ENCODE results near the gene ULK4.

ULK4 gene

DNA sequence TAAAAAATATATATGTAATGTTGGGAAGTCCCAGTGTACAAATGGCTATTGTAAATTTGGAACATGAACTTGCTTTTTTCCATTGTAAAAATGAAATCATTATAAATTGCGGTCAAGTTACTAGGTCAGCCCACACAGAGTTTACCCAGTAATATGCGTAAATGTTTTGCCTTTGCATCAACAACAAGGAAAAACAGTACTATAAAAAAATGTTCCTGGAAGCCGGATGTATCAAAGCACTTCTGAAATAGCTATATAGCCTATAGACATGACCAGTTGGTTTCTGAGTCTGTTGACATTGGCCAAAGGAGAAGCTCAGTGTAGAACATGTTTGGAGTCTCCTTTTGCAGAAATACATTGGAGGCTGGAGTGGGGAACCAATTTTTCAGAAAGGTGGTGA is 739.4 kb downstream of the ULK4 start:
- DNase-seq (ENCODE audit: low read depth in 2 of 2) = no peak

DNA sequence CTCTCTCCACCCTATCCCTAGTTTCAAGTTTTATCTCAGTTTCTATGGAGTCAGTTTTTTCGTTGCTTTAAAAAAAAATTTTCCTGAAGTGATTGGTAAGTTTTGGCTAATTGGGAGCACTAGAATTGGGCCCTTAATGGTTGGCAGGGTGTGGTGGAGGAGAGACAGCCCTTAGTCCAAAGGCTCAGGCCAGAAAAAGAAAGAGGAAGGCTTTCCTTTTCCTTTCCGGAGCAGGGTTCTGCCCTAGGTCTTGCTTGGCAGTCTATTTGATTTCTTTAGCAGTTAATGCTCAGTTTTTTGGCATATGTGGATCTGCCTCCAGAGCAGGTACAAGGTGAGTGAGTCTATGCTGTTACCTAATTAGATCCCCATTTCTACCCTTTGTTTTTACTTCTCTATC is 739.9 kb downstream of the ULK4 start:
- DNase-seq (ENCODE audit: low read depth in 2 of 2) = no peak

DNA sequence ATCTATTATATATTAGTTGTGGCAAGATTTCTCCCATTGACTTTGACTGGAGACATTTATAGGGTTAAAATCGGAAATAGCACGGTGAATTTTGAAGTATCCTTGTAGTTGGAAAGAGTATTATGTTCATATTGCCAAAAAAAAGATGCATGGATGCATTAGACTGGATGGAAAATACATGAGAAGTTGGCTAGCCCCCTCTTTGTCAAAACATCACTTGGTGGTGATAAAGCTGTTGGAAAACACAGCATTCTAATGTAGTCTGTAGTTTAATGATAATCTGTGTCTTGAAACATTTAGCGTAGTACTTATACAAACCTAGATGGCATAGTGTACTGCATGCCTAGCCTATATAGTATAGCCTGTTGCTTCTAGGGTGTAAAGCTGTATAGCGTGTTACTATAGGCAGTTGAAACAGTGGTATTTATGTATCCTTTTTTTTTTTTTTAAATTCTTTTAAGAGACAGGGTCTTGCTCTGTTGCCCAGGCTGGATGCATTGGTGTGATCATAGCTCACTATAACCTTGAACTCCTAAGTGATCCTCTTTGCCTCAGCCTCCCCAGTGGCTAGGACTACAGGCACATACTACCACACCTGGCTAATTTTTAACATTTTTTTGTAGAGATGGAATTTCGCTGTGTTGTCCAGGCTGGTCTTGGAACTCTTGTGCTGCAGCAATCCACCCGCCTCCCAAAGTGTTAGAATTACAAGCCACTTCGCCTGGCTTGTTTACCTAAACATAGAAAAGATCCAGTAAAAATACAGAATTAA is 740.8 kb downstream of the ULK4 start:
- no peak for DNase-seq (ENCODE audit: low read depth in 2 of 2)

DNA sequence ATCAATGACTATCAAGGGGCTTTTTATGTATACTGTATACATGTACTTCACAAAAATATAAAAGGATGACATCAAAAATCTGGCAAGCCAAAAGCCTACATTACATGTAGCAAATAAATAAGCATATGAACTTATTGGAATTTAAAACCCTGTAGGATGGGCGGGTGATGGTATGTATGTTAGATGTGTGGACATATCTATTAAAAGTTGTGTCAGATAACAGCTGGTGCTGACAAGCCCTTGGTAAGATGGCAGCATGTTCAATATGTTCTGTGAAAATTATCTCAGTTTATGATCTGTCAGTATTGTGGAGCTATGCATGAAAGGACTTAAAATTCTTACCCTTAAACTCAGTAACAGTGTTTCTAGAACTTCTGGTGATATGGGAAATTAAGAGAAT is 742.5 kb downstream of the ULK4 start:
- DNase-seq (ENCODE audit: low read depth in 2 of 2) = no peak

- no peak for DNase-seq (ENCODE audit: low read depth in 2 of 2)
Measured at GRCh38 chr3:41216993-41217392, 744.9 kb downstream of the ULK4 start.

DNA sequence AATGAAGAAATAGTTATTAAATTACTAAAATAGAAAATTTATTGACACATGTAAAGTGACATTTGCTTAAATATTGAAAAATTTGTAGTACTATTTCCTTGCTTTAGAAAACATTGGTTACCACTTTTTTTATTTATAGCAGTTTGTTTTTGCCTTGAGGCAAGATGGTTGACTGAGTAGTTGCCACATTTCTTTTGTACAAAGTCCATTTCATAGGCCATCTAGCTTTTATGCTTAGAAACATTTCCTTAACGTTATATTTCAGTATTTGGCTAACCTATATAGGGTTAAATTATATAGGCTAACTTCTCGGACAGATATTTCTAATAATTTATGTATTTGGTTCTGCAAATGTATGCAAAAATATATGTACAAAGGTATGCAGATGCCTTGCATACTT is 745.5 kb downstream of the ULK4 start:
- DNase-seq (ENCODE audit: low read depth in 2 of 2) = no peak

DNA sequence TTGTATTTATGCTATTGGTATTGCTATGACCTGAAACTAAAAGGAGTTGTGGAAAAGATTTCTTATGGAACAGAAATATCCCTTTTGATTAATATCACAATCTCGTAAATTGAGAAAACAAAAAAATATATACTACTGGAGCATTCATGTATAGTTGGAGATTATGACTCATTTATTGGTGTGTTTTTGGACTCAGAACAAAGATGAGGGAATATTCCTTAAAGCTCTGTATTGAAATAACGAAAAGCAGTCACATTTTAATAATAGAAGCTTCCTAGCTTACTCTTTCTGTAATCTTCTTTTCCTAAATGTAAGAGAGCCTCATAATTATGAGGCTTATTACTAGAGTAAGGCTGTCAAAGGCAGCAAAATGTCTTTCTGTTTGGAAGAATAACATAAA is 748.3 kb downstream of the ULK4 start:
- DNase-seq (ENCODE audit: low read depth in 2 of 2) = no peak

DNA sequence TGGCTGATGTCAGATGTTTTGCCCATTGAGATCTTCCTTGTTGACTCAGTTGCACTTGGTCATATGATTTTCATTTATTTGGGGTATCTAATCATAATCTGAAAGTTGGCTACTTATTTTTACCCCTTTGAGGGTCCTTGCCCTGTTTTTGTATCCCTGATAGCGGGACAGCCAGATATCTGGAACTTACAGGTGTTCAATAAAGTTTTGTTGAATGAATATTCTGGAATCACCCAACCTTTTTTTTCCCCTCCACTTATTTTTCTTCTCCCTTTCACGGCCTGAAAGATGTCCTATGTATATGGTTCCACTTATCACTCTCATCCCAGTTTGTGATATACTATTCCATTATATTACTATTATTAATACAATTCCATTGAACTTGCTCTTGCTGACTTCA is 749.8 kb downstream of the ULK4 start:
- DNase-seq (ENCODE audit: low read depth in 2 of 2) = no peak

- no peak for DNase-seq (ENCODE audit: low read depth in 2 of 2)
Measured at GRCh38 chr3:41210966-41211365, 750.9 kb downstream of the ULK4 start.

DNA sequence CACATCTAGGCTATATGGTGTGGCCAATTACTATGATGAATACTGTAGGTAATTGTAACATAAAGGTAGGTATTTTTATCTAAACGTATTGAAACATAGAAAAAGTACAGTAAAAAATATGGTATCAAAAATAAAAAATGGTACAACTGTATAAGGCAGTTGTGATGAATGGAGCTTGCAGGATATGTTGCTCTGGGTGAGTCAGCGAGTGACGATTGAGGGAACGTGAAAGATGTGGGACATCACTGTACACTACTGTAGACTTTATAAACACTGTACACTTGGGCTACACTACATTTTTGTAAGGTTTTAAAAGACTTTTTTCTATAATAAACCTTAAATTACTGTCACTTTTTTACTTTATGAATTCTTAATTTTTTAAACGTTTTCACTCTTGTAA is 752.3 kb downstream of the ULK4 start:
- no peak for DNase-seq (ENCODE audit: low read depth in 2 of 2)

- no peak for DNase-seq (ENCODE audit: low read depth in 2 of 2)
Measured at GRCh38 chr3:41208507-41209220, 753.2 kb downstream of the ULK4 start.

GRCh38 chr3:41207355-41207754 is 754.5 kb downstream of the ULK4 start:
- DNase-seq (ENCODE audit: low read depth in 2 of 2) = no peak

GRCh38 chr3:41205591-41205990 is 756.3 kb downstream of the ULK4 start:
- no peak for DNase-seq (ENCODE audit: low read depth in 2 of 2)

GRCh38 chr3:41204369-41204768 is 757.5 kb downstream of the ULK4 start:
- DNase-seq (ENCODE audit: low read depth in 2 of 2) = no peak

DNA sequence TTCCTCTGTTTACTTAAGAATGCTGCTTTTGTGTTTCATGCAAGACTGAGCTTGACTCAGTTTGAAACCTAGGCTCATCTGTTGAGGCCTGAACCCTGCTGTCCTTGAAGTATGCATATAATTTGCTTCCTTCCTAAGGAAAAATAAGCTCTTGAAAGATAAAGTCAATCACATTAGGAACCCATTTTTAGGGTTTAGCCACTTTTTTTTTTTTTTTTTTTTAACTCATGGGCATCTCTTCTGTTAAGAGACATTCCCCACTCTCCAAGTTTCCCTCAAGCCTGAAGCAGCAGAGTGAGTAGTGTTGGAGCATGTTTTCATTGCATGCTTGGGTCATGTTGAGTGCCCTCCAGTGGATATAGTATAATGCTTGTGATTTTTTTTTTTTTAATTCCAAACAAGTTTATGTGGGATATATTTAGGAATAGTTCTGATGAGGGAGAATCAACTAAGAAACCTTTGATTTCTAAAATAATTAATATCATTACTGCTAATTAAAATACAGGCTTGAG is 759.0 kb downstream of the ULK4 start:
- DNase-seq (ENCODE audit: low read depth in 2 of 2) = no peak

DNA sequence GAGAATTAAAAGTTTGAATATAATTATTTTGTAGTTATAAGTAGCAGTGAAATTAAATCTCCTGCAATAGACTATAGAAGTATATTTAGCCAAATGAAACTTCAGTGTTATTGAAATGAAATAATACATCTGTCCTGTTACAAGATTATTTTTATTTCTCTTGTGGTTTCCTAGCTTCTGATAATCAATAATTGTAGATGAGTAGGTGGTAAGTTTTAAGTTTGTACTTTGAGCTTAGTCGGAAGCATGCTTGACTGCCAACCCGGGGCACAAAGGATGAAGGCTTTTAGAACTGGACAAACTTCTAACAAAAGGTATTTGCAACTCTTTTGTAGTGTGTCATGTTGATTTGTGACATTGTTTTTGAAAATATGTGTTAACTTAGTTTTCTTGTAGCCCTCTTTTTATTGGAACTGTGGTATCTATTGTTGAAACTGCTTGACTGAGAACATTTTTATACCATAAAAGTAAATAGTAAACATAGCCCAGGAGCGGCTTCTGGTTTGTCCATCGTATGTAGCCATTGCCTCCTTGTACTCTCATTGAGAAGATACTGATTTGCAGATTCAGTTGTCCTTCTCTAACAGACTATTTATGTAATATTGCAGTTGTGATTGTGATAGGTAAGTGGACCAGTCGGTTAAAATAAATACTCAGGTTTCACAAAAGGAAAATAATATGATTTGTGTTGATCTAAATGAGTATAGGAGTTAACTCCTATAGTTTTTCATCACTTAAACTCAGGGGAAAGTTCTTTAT is 759.6 kb downstream of the ULK4 start:
- DNase-seq (ENCODE audit: low read depth in 2 of 2) = no peak

GRCh38 chr3:41200669-41201021 is 761.3 kb downstream of the ULK4 start:
- DNase-seq (ENCODE audit: low read depth in 2 of 2) = no peak

DNA sequence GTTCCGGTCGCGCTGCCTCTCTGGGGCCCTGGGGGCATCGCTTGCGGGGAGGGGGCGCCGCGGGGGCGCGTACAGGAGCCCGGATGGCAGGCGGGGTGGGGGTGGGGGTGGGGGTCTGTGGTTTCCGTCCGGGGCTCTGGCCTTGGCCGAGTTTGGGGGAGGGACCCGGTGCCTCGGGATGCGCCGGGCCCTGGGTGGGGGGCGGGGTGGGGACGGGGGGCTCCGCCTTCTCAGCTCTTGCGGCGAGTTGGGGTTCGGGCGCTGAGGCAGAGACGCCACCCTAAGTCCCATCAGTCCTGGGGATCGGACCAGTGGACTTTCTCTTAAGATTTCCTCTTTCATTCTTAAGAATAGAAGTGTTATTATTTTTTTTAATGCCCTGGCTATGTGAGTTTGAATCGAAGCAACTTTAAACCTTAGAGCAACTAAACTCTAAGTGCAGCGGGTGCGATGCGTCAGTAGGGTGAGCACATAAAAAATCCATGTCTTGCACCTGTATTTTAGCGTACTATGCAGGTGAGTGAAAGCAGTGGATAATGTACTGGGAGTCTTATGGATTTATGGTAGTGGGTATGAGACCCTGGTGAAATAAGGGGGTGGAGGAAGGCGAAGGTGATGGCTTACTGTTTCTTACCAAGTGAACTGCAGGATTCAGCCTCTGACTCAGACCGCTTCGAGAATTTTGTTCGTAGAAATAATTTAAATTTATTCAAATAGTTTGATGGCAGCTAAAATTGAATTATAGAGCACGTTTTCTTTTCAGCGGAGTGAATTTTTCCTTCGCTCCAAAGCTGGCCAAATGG is 761.8 kb downstream of the ULK4 start:
- peak in 1 of 2 donors; percentile 26 for DNase-seq (ENCODE audit: low read depth in 2 of 2)

DNA sequence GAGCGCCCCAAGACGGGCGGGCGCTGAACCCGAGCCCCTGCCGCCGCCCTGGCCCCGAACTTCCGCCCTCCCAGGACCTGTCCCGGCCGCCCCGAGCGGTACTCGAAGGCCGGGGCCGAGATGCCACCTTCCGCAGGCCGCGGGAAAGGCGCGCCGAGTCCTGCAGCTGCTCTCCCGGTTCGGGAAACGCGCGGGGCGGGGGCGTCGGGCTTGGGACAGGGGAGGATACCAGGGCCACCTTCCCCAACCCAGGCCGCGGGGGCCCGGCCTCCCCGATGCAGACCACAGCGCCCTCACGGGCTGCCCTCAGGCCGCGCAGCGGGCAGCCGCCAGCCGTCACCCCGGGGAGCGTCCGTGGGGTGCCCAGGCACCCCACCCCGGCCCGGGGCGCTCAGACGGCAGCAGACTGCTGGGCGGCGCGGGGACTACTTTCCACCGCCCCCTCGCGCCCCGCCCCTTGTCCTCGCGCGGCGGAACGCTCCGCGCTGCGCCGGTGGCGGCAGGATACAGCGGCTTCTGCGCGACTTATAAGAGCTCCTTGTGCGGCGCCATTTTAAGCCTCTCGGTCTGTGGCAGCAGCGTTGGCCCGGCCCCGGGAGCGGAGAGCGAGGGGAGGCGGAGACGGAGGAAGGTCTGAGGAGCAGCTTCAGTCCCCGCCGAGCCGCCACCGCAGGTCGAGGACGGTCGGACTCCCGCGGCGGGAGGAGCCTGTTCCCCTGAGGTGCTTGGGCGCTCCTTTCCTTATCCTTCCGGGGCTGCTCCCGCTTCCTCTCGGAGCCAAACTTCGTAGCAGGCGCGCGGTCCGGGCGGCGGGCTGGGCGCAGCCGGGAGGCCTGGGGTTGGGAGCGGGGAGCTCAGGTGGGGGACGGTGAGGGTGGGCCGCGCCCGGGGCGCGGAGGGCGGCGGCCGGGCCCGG is 762.7 kb downstream of the ULK4 start, which contains the start of gene CTNNB1:
Gene CTNNB1 (plus strand): TSS at position 556 of the 916 bp plus-strand sequence. CDS start 24,564 bp downstream, outside the sequence.
- peak; percentile 81 to 87 for DNase-seq (ENCODE audit: low read depth in 2 of 2)

DNA sequence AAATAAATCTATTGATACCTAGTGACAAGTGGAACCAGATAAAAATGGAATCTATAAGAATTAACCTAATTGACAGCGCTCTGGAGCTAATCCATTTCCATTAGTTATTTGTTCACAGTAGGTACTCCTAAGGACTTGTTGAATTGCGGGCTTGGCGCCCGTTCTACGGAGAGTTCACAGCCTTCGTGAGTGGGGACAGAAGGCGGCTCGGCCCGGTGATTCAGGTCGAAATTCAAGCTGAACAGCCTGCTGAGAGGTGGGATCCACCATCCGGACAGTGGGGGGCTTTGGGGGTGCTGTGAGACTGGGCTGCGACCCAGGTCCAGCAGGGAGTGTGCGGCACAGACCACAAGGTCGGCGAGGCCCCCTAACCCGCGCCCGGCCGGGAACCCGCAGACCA is 763.4 kb downstream of the ULK4 start:
- DNase-seq (ENCODE audit: low read depth in 2 of 2) = no peak

GRCh38 chr3:41198046-41198445 is 763.9 kb downstream of the ULK4 start:
- no peak for DNase-seq (ENCODE audit: low read depth in 2 of 2)
